Kidney epithelial cell (primary cell): Measurements from ENCODE around the gene MOSPD3. TPM values are rescaled to one million over a fixed set of nuclear protein-coding genes. Genes with fewer than 3 reads are reported as not detected.

Experiments used
- DNase-seq: peaks from one replicate; pipeline ENCODE4 v3.0.0-alpha.2; 2010; ENCODE audit warnings: low read depth
- H3K27me3 ChIP-seq: 2 replicates; pipeline ENCODE4 v1.6.0; 2011; ENCODE audit warnings: low read length; ENCODE audit not compliant: control insufficient read depth, insufficient read depth
- H3K36me3 ChIP-seq: 2 replicates; pipeline ENCODE4 v1.5.1; 2011; ENCODE audit warnings: low read length; ENCODE audit not compliant: control insufficient read depth, insufficient read depth
- H3K4me3 ChIP-seq: 2 replicates; pipeline ENCODE4 v1.5.1; 2011; ENCODE audit warnings: low read depth, mild to moderate bottlenecking, control low read depth, low read length
- total RNA-seq: library from RNA; depleted of rRNA; stranded (reverse); fragments of >200 nt; gene quantifications from 2 replicates; pipeline ENCODE4 v1.2.3, GENCODE V29; 2015
- TF ChIP-seq, protein P1 (sequence below): IDR thresholded peaks from 2 replicates; pipeline ENCODE4 v1.5.1; 2011; ENCODE audit warnings: mild to moderate bottlenecking, moderate library complexity, low read length, control low read depth, inconsistent platforms; ENCODE audit not compliant: insufficient read depth, poor library complexity, severe bottlenecking

The MOSPD3 gene
- total RNA-seq, 1 donor from 2014 or later = 14.5 TPM

DNA sequence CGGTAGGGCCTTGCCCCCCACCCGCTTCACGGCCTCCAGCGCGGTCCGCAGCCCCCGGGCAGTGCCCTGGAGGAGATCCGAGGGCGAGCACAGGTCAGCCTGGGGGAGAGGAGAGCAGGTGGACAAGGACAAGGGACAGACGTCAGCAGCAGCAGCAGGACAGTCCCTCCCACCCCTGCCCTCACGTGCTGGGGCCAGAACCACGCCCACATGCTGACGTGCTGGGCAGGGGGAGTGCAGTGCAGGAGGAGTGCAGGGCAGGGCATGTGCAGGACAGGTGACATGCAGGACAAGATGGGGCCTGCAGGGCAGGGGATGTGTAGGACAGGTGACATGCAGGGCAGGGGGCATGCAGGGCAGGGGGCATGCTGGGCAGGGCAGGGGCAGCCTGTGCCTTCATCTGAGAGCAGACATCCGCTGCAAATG lies 37.1 kb upstream of the MOSPD3 start:
- Histone ChIP-seq H3K27me3 (peaks cover under 1% of the 10 kb centered on the region), H3K4me3 (no peak overlapping the region), H3K36me3 (peaks cover 2% of the 10 kb centered on the region)
- no peak for DNase-seq
- TF ChIP-seq, protein P1, sequence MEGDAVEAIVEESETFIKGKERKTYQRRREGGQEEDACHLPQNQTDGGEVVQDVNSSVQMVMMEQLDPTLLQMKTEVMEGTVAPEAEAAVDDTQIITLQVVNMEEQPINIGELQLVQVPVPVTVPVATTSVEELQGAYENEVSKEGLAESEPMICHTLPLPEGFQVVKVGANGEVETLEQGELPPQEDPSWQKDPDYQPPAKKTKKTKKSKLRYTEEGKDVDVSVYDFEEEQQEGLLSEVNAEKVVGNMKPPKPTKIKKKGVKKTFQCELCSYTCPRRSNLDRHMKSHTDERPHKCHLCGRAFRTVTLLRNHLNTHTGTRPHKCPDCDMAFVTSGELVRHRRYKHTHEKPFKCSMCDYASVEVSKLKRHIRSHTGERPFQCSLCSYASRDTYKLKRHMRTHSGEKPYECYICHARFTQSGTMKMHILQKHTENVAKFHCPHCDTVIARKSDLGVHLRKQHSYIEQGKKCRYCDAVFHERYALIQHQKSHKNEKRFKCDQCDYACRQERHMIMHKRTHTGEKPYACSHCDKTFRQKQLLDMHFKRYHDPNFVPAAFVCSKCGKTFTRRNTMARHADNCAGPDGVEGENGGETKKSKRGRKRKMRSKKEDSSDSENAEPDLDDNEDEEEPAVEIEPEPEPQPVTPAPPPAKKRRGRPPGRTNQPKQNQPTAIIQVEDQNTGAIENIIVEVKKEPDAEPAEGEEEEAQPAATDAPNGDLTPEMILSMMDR = no peak

DNA sequence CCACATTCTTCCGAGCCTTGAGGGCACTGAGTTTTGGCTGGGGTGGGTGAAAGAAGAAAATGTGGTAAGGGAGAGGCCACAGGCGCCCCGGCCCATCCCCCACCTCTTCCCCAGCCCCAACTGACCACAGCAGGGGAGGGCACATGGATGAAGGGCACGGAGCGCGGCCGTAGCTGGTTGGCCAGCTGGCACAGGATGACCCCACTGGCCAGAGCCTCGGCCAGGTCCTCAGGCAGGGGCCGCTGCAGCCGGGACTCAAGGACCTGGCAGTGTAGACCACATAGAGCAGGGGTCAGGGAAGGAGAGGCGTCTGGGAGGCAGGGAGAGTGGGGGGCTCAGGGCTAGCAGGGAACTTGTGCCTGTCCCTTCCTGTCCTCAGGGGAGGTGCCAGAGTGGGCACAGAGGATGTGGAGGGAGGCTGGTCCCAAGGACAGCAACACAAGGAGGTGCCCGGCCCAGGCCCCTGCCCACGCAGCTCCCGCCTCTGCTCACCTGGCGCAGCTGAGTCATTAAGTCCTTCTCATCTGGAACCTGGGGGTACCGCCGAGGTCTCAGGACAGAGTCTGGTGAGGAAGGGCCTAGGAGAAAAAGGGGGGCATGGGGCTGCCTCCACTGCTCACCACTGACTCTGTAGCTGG lies 36.5 kb upstream of the MOSPD3 start:
- DNase-seq = no peak
- TF ChIP-seq, protein P1 = no peak
- peaks cover 3% of the 10 kb centered on the region for H3K36me3 ChIP-seq
- no peaks in the 10 kb centered on the region for H3K27me3 ChIP-seq
- no peak overlapping the region for H3K4me3 ChIP-seq

DNA sequence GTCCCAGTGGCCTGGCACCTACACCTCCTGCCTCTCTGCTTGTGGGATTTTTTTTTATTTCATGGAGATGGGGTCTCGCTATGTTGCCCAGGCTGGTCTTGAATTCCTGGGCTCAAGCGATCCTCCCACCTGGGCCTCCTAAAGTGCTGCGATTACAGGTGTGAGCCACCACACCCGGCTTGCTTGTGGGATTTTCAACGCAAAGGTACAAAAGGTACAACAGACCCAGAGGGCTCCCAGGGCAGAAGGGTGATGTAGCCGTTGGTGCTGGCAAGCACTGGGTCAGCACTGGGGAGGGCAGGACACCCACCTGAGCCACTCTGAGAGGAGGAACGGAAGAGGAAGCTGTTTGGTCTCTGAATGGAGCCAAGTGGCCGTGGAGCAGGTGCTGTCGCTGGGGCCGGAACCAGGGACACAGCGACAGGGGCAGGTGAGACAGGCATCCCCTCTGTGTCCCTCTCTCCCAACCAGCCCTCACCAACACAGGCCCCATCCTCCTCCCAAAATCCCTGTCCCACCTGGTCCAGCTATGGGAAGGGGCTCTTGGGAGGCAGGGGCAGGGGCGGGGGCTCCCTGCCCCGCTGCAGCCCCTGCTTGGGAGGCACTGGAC lies 35.9 kb upstream of the MOSPD3 start:
- no peak for DNase-seq
- Histone ChIP-seq H3K4me3 (no peak overlapping the region), H3K36me3 (peaks cover 4% of the 10 kb centered on the region), H3K27me3 (no peaks in the 10 kb centered on the region)
- TF ChIP-seq, protein P1 = no peak

DNA sequence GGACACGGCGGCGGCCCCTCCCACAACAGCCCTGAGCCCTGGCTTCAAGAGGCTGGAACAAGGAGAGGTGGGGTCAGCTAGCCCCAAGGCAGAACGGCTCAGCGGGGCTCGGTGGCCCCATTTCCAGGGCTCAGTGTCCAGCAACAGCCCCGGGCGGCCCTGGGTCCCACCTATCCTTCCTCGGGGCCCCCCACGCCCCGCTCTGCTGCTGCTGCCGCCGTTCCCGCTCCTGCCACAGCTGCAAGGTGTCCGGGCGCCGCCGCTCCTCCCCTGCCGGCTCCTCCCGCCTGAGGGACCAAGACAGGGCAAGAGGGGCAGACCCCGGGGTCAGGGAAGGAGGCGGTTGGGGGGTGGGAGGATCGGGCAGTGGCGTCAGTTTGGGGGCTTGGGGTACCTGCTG lies 35.2 kb upstream of the MOSPD3 start:
- no peak for DNase-seq
- TF ChIP-seq, protein P1 = no peak
- Histone ChIP-seq H3K27me3 (no peaks in the 10 kb centered on the region), H3K4me3 (no peak overlapping the region), H3K36me3 (peaks cover 4% of the 10 kb centered on the region)

DNA sequence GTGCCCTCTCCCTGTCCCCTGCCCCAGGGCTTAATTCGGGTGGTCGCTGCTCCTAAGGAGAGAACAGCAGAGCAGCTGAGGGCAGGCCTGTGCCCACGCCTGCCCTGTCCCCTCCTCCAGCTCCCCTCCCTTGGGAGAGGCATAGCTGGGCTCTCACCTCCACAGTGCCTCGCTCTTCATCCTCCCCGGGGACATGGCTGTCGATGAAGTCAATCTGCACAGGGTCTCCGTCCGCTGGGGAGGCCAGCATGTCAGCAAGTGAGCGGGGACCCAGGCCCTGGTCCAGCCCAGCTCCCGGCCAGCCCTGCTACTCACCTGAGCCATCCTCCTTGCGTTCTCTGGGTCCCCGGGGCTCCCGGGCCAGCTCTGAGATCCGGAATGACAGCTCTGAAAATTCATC lies 34.8 kb upstream of the MOSPD3 start:
- TF ChIP-seq, protein P1 = no peak
- H3K4me3 ChIP-seq = no peak overlapping the region
- no peak for DNase-seq
- H3K27me3 ChIP-seq = no peaks in the 10 kb centered on the region
- peaks cover 4% of the 10 kb centered on the region for H3K36me3 ChIP-seq
